ENCODE results near the gene GNAZ.
"Not testable (repeated sequence)": the region's sequence is repeated elsewhere in the genome, so short reads cannot be mapped to it uniquely, and the experiment has no call there.

GNAZ gene

GRCh38 chr22:23045461-23045860 lies 24.9 kb upstream of the GNAZ start:
- DNase-seq, result no peak

DNA sequence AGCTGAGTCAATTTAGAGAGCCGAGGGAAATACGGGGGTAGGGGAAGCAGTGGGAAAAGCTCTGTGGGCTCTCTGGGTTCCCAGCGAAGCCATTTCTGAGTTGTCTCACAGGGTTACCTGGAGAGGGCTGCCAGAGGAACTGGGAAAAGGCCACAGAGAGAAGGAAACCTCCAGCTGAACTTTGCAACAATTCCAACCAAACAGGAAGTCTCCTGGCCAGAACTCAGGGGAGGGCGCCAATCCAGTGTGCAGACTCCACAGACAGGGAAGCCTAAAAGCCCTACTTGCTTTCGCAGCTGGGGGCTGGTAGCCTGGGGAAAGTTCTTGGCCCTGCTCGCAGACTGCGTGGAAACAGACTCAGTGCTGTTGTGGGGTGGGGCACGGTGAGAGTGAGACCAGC lies 23.1 kb upstream of the GNAZ start:
- no peak for DNase-seq

- DNase-seq, result no peak
Observed at GRCh38 chr22:23047742-23048141, 22.6 kb upstream of the GNAZ start.

- DNase-seq, result not testable (repeated sequence)
Observed at GRCh38 chr22:23050546-23050945, 19.8 kb upstream of the GNAZ start.

DNA sequence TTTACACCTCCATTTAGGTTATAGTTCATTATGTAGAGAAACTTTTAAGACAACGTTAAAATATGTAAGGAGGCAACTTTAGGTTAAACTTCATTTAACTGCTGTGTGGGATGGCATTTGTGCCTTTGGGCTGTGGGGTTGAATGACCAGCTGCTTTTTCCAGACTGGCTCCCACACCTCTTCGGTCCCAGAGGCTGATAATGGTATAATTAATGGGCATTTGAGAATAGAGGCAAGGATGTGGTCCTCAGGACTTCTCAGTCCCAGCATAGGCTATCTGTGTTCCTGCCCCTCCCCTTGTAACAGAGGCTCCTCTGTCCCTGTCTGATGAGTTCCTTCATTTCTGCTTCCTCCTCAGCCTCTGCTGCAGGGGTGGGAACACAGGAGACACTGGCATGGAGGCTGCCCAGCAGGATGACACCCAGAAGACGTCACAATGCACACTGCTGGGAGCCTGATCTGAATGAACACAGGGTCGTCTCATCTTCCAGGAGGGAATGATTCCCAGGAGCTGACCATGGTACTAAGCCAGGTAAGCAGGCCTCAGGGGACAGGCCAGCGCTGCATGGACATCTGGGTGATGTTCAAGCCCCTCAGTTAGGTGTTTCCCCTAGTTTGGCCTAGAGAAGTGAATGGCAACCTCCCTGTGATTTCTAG lies 17.1 kb upstream of the GNAZ start:
- DNase-seq, result no peak

DNA sequence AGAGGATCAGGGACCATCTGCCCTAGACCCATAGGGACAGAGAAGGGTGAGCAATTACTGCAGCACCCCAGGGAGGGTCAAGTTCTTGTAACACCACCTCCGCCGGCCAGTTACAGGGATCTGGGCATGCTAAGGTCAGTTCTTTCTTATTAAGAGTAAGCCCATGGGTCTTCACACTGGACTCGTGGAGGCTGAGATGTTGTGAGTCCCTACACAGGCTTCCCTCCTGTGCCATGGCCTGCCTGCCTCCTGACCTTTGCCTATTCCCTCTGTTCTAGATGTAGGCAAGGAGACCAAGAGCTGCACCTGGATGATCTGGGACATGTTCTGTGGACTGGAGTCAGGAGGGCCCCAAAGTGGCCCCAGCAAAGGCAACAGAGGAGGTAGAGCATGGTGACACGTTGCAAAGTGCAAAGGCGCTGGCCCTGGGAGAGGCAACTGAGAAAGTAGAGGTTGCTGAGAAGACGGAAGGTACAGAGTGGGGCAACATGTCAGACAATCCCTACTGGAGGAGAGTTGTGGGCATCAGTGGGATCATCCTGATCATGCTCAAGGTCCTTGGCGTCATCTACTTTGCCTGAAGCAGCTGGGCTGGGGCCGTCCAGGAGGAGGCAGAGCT lies 16.3 kb upstream of the GNAZ start:
- DNase-seq, result no peak

DNA sequence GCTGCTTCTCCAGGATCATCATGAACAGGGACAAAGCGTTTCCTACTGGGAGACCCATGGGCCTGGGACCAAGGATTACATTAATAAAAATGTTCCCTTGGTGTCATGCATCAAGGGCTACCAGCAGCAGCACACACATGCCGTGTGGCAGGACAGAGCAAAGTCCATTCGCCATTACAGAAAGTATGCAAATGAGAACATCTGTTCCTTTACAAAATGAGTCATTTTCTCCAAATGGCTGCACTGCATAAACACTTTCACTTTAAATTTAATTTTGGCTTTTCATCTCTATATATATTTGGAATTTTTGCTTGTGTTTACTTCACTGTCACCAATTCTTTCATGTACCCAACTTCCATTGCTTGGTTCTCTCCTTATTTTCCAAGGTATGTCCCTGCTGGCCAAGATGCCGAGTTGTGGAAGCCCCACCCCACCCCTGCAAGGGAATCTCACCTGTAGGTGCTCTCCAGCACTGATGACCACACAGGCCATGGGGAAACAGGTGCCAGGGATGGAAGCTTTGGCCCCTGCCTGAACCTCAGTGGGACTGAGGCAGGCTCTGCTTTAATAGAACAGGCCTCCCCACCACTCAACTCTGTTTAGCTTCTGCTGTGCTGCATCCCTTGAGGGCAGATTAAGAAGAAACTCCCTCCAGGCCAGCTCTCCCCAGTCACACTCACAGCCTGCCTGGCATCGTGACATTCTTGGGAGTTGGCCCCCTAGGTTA lies 15.6 kb upstream of the GNAZ start:
- DNase-seq, result no peak

DNA sequence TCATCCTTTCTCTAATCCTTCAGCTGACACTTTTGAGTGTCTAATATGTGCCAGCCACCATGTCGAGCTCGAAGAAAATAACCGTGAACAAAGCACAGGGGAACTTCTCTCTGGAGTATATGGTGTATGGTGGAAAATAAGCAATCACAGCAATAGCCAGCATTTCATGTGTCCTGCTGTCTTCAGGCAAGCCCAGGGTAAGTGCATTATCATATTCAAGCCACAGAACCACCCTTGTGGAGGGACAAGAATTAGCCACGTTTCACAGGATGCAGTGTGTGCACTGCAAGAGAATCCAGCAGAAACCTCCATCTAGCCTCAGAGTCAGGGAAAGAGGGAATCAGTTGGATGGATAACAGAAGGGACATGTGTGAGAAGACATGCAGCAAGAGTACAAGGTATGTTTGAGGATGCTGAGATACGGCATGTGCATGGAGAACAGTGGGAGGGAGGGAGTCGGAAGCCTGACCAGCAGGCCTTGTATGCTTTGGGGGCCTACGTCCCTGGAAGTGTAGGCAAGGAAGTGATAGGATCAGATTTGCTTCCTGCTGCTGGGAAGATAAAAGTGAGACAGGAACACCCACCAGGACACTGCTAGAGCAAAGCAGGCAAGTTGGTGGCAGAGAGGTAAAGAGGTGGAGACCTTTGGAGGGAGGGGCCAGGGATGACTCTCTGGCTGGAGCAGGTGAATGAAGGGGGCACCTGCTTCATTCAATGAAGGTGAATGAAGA lies 14.7 kb upstream of the GNAZ start:
- DNase-seq, result no peak

DNA sequence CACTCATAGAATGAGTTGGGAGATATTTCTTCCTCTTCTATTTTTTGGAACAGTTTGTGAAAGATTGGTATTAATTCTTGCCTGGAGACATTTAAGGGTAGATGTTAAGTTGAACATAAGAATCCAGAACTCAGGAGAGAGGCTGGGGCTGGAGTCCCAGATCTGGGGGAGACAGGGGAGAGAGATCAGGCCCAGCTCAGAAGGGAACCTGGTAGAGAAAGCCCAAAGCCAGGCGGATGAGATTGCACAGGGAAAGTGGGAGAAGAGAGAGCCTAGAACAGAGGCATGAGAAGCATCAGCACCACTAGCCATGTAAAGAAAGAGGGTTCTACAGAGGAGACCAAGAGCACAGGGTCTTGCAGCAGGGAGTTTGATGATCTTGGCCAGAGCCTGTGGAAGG lies 13.0 kb upstream of the GNAZ start:
- no peak for DNase-seq

- DNase-seq, result no peak
Observed at GRCh38 chr22:23058063-23058462, 12.3 kb upstream of the GNAZ start.

GRCh38 chr22:23058481-23059283 lies 11.6 kb upstream of the GNAZ start:
- DNase-seq, result no peak

DNA sequence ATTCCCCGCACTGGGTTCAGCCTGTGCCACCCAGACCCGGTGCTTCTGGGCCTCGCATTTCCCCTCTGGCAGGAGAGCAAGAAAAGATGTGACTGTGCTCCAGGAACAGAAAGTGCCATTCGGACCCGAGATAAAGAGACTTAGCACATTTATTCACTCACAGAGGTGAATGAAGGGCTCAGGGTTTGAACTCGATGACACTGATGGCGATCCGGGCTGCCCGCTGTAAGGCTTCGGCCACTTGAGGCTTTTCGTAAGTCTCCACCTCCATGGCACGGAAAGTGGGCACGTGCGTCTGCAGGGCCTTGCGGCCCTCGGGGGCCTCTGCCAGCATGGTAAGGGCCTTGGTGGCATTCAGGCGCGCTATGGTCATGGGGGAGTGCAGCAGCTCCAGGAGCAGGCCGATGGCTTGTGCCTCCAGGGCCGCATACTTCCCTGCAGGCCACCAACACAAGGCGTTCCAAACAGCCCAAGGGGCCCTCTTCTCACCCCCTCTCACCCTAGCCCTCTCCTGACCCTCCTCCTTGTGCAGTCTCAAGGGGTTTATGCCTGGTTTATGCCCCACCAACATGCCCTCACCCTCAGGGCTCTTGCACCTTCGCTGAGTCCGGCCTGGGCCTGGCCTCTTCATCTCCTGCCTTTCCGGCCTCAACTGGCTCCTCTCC lies 10.9 kb upstream of the GNAZ start:
- DNase-seq, result no peak

- DNase-seq, result no peak
Observed at GRCh38 chr22:23060612-23061400, 9.5 kb upstream of the GNAZ start.

GRCh38 chr22:23061471-23062280 lies 8.6 kb upstream of the GNAZ start:
- DNase-seq, result no peak

DNA sequence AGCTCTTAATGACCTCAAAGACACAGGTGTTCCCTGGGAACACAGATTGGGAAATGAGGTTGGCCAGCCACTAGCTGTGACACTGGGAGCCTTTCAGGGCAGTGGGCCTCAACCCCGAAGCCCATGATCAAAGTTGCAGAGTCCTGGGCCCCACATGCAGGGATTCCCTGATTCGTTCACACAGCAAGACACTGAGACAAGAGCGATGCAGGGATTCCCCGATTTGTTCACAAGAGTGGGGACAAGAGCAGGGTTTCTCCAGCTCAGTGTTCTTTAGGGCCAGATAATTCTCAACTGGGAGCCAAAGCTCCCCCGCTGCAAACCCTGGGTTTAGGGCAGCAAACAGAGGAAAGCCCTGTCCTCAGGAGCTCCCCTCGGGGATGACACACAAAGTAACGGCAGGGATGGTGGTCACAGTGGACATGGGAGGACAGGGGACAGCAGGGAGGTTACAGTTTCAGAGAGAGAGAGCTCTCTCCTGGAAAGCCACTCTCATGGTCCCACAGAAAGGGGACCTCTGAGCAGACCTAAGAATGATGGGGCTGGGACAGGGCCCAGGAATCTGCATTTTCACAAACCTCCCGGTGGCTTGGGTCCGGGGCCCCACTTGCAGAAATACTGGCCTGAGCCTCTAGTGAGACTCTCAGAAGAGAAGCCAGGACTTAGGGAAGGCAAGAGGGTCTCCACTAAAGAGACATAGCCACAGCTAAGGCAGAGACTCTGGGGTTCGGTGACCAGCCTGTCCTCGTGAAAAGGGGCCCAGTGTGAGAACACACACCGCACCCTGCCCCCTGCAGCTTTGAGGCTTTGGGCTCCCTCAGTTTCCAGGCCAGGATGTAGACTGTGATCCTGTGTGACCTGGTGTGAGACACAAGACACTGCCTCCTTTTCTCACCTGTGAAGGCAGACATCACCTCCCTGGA lies 7.4 kb upstream of the GNAZ start:
- no peak for DNase-seq

DNA sequence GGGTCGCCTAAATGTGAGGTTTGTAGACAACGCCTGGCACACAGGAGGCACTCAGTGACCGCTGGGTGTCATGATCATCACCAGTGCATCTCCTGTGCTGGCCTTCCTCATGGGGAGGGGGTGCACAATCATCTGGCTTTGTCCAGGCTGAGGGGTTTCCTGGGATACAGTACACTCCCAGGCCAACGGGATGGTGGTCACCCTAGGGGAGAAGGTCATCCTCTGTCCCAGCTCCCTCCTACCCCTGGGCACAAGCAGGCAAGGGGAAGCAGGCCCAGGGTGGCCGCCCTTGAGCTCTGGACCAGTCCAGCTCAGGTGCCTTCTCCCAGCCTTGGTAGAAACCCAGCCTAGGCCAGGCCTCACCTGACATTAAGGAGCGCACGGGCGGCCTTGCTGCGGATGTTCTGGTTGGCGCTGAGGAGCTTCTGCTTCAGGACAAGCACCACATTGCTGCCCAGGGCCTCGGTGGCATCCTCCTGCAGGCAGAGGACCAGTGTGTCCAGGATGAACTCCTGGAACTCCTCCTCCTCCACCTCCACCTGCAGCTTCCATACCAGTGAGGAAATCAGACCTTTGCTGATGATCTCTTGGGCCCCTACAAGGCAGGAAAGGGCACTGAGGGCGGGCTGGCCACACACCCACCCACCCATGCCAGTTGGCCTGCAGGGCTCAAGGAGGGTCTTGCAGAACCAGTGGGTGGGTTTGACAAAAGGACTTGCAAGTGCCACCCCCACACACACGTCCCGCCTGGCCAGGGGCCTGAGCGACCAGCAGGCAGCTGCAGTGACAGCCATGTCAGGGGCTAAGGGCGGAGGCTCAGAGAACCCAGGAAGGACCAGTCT lies 6.6 kb upstream of the GNAZ start:
- DNase-seq, result no peak

DNA sequence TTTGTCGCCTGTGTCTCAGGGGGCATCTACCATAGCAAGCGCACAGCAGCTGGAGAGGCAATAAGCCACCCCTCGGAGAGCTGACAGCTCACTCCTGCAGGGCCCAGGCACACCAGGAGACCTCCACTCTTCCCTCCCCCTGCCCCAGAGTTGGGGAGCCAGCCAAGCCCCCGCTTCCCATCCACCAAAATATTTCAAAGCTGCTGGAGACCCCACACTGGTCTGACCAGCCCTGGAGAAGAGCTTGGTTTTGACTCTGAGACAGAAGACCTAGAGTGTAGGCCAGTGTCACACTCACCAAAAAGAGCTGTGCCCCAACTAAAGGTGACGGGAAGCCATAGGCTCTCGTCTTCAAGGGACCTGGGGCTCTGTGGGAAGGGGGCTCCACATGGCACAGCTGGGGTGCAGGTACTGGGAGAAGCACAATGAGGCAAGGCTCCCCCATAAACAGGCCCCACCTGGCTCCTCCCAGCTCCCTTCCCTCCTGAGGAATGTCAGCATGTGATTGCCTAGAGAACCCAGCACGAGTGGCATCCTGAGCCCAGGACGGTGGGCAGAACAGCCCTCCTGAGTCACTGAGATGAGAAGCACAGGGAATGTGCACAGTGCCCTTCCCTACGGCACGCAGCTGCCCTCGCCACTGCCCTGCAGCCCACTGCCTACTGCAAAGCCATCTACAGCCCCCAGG lies 5.8 kb upstream of the GNAZ start:
- no peak for DNase-seq

GRCh38 chr22:23065069-23065451 lies 5.3 kb upstream of the GNAZ start:
- DNase-seq, result no peak
